K562 (cell line): ENCODE data around the gene SNAPC2. TPM values are rescaled to one million over a fixed set of nuclear protein-coding genes. Genes with fewer than 3 reads are reported as not detected.

Experiments used
- ATAC-seq: fragments of 200-7000 bp; cut with Tn5 transposase; 3 replicates; pipeline ENCODE4 v1.9.1; 2020; ENCODE audit warnings: moderate library complexity
- BruUV-seq: library from RNA; stranded (reverse); fragments of 400-500 nt; replicated peaks from 2 replicates; lab custom pipeline; 2021; lab: Mats Ljungman, UMichigan
- CTCF ChIA-PET: fragments of 300-600 bp; formaldehyde crosslinking; extraction: SDS; loops from one replicate; lab custom pipeline; 2021; ENCODE audit warnings: low intra/inter-chr PET ratio; lab: Yijun Ruan, JAX
- POLR2A ChIA-PET: fragments of 300-600, 350-650 bp; sonication (Branson Sonifier 250); formaldehyde crosslinking; extraction: SDS; loops from one replicate; lab custom pipeline; 2021; ENCODE audit warnings: antibody characterized with exemption, inconsistent platforms; lab: Yijun Ruan, JAX
- DNase-seq, 4 experiments: peaks; one replicate each; pipeline versions ENCODE4 v3.0.0 to v3.0.0-alpha.2; 2011 to 2018; ENCODE audit warnings: low spot score in 3 of 4, mixed read lengths in 3 of 4; ENCODE audit errors: extremely low read depth in 1 of 4
- FAIRE-seq: peaks from 2 replicates; lab custom pipeline; 2011; peaks lifted over from hg19 to GRCh38; lab: Jason Lieb, UNC
- H2AFZ ChIP-seq: 2 replicates; pipeline ENCODE4 v1.6.0; 2011; ENCODE audit warnings: low read depth, low read length, control low read depth, inconsistent platforms
- H3K27ac ChIP-seq: fragments of 200-600 bp; 3 replicates; pipeline ENCODE4 v1.8.0; 2011; ENCODE audit warnings: low read depth, mild to moderate bottlenecking, control low read depth, inconsistent platforms, low read length, moderate library complexity, mixed read lengths; ENCODE audit errors: extremely low read depth
- H3K27me3 ChIP-seq, 2 experiments: fragments of 300-600 bp in 1 of 2; 2 replicates in 1 of 2; 3 replicates in 1 of 2; pipeline versions ENCODE4 v1.6.0 to v1.8.0; 2011; ENCODE audit warnings: inconsistent platforms in 2 of 2, low read length in 2 of 2, mild to moderate bottlenecking in 1 of 2, mixed read lengths in 1 of 2, moderate library complexity in 1 of 2; ENCODE audit not compliant: control insufficient read depth in 2 of 2, insufficient read depth in 2 of 2
- H3K36me3 ChIP-seq: fragments of 300-600 bp; 3 replicates; pipeline ENCODE4 v1.8.0; 2011; ENCODE audit warnings: mild to moderate bottlenecking, low read length, inconsistent platforms; ENCODE audit not compliant: control insufficient read depth, insufficient read depth
- H3K4me1 ChIP-seq, 2 experiments: fragments of 200-600 bp in 1 of 2; replicated peaks in 1 of 2; 2 replicates in 1 of 2; 3 replicates in 1 of 2; pipeline versions ENCODE4 v1.5.1 to v1.8.0; 2011; ENCODE audit warnings: inconsistent platforms in 2 of 2, low read length in 2 of 2, mild to moderate bottlenecking in 1 of 2, mixed read lengths in 1 of 2, moderate library complexity in 1 of 2; ENCODE audit not compliant: control insufficient read depth in 2 of 2, insufficient read depth in 2 of 2
- H3K4me2 ChIP-seq: 2 replicates; pipeline ENCODE4 v1.6.1; 2011; ENCODE audit warnings: low read length, control low read depth, inconsistent platforms, mixed read lengths; ENCODE audit not compliant: insufficient read depth
- H3K4me3 ChIP-seq: fragments of 200-600 bp; sonication (generic), shearing (Covaris generic); 2 replicates; pipeline ENCODE4 v1.5.1; 2016; ENCODE audit warnings: control low read depth, inconsistent platforms
- H3K79me2 ChIP-seq: fragments of 200-600 bp; 3 replicates; pipeline ENCODE4 v1.8.0; 2011; ENCODE audit warnings: low read length, inconsistent platforms; ENCODE audit not compliant: control insufficient read depth, insufficient read depth
- H3K9ac ChIP-seq, 2 experiments: 2 replicates each; pipeline versions ENCODE4 v1.6.0 to v1.6.1; 2011; ENCODE audit warnings: low read depth in 2 of 2, low read length in 2 of 2, control low read depth in 1 of 2, inconsistent platforms in 1 of 2, mild to moderate bottlenecking in 1 of 2, mixed read lengths in 1 of 2; ENCODE audit not compliant: insufficient read depth in 1 of 2
- H3K9me1 ChIP-seq: one replicate; pipeline ENCODE4 v1.6.0; 2011; ENCODE audit warnings: inconsistent platforms, mild to moderate bottlenecking, low read length, moderate library complexity; ENCODE audit not compliant: control insufficient read depth, insufficient read depth
- H3K9me3 ChIP-seq: replicated peaks from 2 replicates; pipeline ENCODE4 v1.5.1; 2011; ENCODE audit warnings: low read depth, low read length, inconsistent platforms; ENCODE audit not compliant: control insufficient read depth, insufficient read depth
- H4K20me1 ChIP-seq: replicated peaks from 2 replicates; pipeline ENCODE4 v1.6.1; 2011; ENCODE audit warnings: low read length, inconsistent platforms, mixed read lengths; ENCODE audit not compliant: control insufficient read depth, insufficient read depth
- MNT ChIP-seq, 2 experiments: fragments of 450-650 bp; conservative IDR thresholded peaks; 2 replicates each; pipeline ENCODE4 v1.6.1; 2017; ENCODE audit warnings: mild to moderate bottlenecking in 2 of 2, moderate library complexity in 2 of 2
- MYBL2 ChIP-seq, 2 experiments: fragments of 450-650 bp in 1 of 2; sonication (generic) in 1 of 2; formaldehyde crosslinking in 1 of 2; IDR thresholded peaks; 2 replicates each; pipeline versions ENCODE4 v1.6.1 to v1.8.1; 2017 to 2022; ENCODE audit warnings: borderline replicate concordance in 1 of 2, inconsistent platforms in 1 of 2, low read depth in 1 of 2, mild to moderate bottlenecking in 1 of 2, missing genetic modification reagents in 1 of 2, moderate library complexity in 1 of 2
- NCOA6 ChIP-seq: fragments of 450-650 bp; IDR thresholded peaks from 2 replicates; pipeline ENCODE4 v1.6.1; 2017; ENCODE audit warnings: mild to moderate bottlenecking
- SAP30 ChIP-seq: fragments of 200-600 bp; sonication (generic); IDR thresholded peaks from 2 replicates; pipeline ENCODE4 v1.6.1; 2012; ENCODE audit warnings: borderline replicate concordance, low read depth, mild to moderate bottlenecking, moderate library complexity, low read length, control low read depth, inconsistent platforms; ENCODE audit not compliant: insufficient read depth, poor library complexity, severe bottlenecking
- SMAD4 ChIP-seq: fragments of 250-450 bp; sonication (Bioruptor Pico); conservative IDR thresholded peaks from 2 replicates; pipeline ENCODE4 v1.8.0; 2021; ENCODE audit warnings: inconsistent platforms, mild to moderate bottlenecking, moderate library complexity
- SMC3 ChIP-seq: conservative IDR thresholded peaks from 2 replicates; pipeline ENCODE4 v1.6.1; 2011; ENCODE audit warnings: low read depth, low read length, improper control_type of control experiment; ENCODE audit not compliant: insufficient read depth
- TCF7L2 ChIP-seq: fragments of 150-350 bp; IDR thresholded peaks from 2 replicates; pipeline ENCODE4 v1.6.1; 2016; ENCODE audit warnings: low read depth, mild to moderate bottlenecking, low read length, moderate library complexity
- ZBTB33 ChIP-seq: sonication (generic); formaldehyde crosslinking; IDR thresholded peaks from 2 replicates; pipeline ENCODE4 v1.8.1; 2023; ENCODE audit warnings: mild to moderate bottlenecking, missing genetic modification reagents
- ZBTB7A ChIP-seq: IDR thresholded peaks from 2 replicates; pipeline ENCODE4 v1.6.1; 2011; ENCODE audit warnings: low read depth, mild to moderate bottlenecking, low read length, moderate library complexity, borderline replicate concordance; ENCODE audit not compliant: control insufficient read depth
- WGBS: fragments of 100-300 bp; shearing (Covaris generic); methylation state at CpG from one replicate; pipeline ENCODE4 v1.1.6; 2016; ENCODE audit warnings: low coverage, mixed read lengths; ENCODE audit not compliant: insufficient coverage; ENCODE audit errors: missing lambda C conversion rate; 5-methylcytosine and 5-hydroxymethylcytosine counted together
- in situ Hi-C: fragments of 300-500 bp; cut with MboI; formaldehyde crosslinking; loops from 4 replicates; pipeline ENCODE4 v1.15.0; 2018; ENCODE audit warnings: inconsistent platforms, mixed read lengths
- intact Hi-C: fragments of 100-400 bp; cut with micrococcal nuclease; formaldehyde crosslinking; loops from 2 replicates; pipeline ENCODE4 v1.14.2; 2022
- polyA plus RNA-seq, 8 experiments: library from polyadenylated mRNA; depleted of rRNA in 4 of 8; stranded (reverse) in 5 of 8; unstranded in 3 of 8; fragments of >200 nt; fragmentation: Nextera tagmentation in 2 of 8; fragmentation: Illumina TruSeq in 1 of 8; extraction: Ambion mirVana in 2 of 8; extraction: Trizol in 1 of 8; gene quantifications; 2 replicates each; pipeline versions ENCODE4 v1.2.1 to v1.2.3, GENCODE V29; 2011 to 2014; ENCODE audit warnings: inconsistent platforms in 1 of 8, missing spikeins in 1 of 8
- total RNA-seq, 7 experiments: library from RNA; depleted of rRNA in 6 of 7; stranded (reverse); fragments of >200 nt in 6 of 7; fragmentation: Illumina TruSeq in 2 of 7; extraction: Trizol in 2 of 7; gene quantifications; 2 replicates each; pipeline versions ENCODE4 v1.2.1 to v1.2.3, GENCODE V29; 2011 to 2021; ENCODE audit warnings: low replicate concordance in 1 of 7
- TF ChIP-seq, protein P1 (sequence below): fragments of 450-650 bp; formaldehyde crosslinking; IDR thresholded peaks from 2 replicates; pipeline ENCODE4 v1.4.0; 2022; ENCODE audit warnings: missing genetic modification characterization
- TF ChIP-seq, protein P2 (sequence below), 3 experiments: IDR thresholded peaks in 2 of 3; conservative IDR thresholded peaks in 1 of 3; 2 replicates each; pipeline ENCODE4 v1.5.1; 2011 to 2012; ENCODE audit warnings: low read length in 3 of 3, mild to moderate bottlenecking in 3 of 3, control low read depth in 2 of 3, improper control_type of control experiment in 1 of 3, inconsistent platforms in 1 of 3, low read depth in 1 of 3, mixed read lengths in 1 of 3, moderate library complexity in 1 of 3; ENCODE audit not compliant: insufficient read depth in 2 of 3
- TF ChIP-seq, protein P3 (sequence below): fragments of 250-450 bp; sonication (Bioruptor Pico); IDR thresholded peaks from 2 replicates; pipeline ENCODE4 v1.9.0; 2021; ENCODE audit warnings: mild to moderate bottlenecking

The SNAPC2 gene
- total and polyA plus RNA-seq, 9 of the 15 experiments (the other 6 are each of a cell fraction or from before 2014, with no cell fraction given): 0.59 to 45.1 (median 15.3) TPM

DNA sequence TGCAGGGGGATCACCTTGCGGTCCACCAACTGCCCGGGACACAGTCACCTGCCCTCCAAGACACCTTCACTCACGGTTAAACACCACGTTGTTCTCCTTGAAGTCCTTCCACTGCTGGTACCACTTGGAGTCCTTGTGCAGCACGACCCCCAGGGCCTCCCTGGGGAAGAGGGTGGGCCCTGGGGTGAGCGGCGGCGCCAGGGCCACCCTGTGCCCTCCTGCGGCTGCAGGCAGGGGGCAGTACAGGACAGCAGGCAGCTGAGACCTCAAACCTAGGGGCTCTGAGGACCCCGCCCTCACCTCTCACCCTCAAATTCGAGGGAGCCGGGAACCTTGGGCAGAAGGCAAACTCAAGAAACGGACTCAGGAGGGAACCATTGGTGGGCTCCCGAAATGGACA lies 13.3 kb downstream of the SNAPC2 start:
- Histone ChIP-seq H2AFZ (no peak overlapping the region), H3K9me3 (no peaks in the 10 kb centered on the region), H3K4me1 (peaks cover 0 to 48% of the 10 kb centered on the region in 2 experiments; a peak in 3 of 5 replicates), H3K4me2 (no peak overlapping the region), H3K27me3 (no peaks in the 10 kb centered on the region), H3K27ac (no peak overlapping the region), H3K79me2 (peaks cover 8% of the 10 kb centered on the region), H3K9ac (no peak overlapping the region), H3K4me3 (no peak overlapping the region), H3K9me1 (no peaks in the 10 kb centered on the region), H3K36me3 (peaks cover 87% of the 10 kb centered on the region), H4K20me1 (peaks cover 7% of the 10 kb centered on the region)
- DNase-seq (no peak), FAIRE-seq (no peak), ATAC-seq (peak; percentile 15; the same call in 2 of the 3 replicates)
- POLR2A ChIA-PET: interaction anchor here (0.7 to 1.2 kb wide), 3 partner anchors 9 to 102 kb away, joined by 3 to 5 read pairs (median 4); partner anchors contain the start of gene TIMM44
- intact Hi-C loops: no loop called here
- CTCF ChIA-PET: no interaction called here
- 84% methylated on average over 14 of the region's 14 CpGs for WGBS
- in situ Hi-C loops: no loop called here
- no TSS peak for BruUV-seq
- TF ChIP-seq MNT (conservative IDR thresholded peaks at IDR 0.05) (no peak), TCF7L2 (no peak), MYBL2 (IDR thresholded peaks at IDR 0.05; ENCODE audit: low read depth) (no peak), MYBL2 (CRISPR knock-in tag; IDR thresholded peaks at IDR 0.05; ENCODE audit: borderline replicate concordance) (no peak), ZBTB33 (CRISPR knock-in tag) (peak; percentile 43; the same call in 1 of the 2 replicates), NCOA6 (no peak), SMC3 (no peak), ZBTB7A (peak; percentile 37; the same call in 1 of the 2 replicates), SMAD4 (no peak), SAP30 (no peak)
- TF ChIP-seq, protein P1, sequence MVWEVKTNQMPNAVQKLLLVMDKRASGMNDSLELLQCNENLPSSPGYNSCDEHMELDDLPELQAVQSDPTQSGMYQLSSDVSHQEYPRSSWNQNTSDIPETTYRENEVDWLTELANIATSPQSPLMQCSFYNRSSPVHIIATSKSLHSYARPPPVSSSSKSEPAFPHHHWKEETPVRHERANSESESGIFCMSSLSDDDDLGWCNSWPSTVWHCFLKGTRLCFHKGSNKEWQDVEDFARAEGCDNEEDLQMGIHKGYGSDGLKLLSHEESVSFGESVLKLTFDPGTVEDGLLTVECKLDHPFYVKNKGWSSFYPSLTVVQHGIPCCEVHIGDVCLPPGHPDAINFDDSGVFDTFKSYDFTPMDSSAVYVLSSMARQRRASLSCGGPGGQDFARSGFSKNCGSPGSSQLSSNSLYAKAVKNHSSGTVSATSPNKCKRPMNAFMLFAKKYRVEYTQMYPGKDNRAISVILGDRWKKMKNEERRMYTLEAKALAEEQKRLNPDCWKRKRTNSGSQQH (CRISPR knock-in tag): no peak
- TF ChIP-seq, protein P2, sequence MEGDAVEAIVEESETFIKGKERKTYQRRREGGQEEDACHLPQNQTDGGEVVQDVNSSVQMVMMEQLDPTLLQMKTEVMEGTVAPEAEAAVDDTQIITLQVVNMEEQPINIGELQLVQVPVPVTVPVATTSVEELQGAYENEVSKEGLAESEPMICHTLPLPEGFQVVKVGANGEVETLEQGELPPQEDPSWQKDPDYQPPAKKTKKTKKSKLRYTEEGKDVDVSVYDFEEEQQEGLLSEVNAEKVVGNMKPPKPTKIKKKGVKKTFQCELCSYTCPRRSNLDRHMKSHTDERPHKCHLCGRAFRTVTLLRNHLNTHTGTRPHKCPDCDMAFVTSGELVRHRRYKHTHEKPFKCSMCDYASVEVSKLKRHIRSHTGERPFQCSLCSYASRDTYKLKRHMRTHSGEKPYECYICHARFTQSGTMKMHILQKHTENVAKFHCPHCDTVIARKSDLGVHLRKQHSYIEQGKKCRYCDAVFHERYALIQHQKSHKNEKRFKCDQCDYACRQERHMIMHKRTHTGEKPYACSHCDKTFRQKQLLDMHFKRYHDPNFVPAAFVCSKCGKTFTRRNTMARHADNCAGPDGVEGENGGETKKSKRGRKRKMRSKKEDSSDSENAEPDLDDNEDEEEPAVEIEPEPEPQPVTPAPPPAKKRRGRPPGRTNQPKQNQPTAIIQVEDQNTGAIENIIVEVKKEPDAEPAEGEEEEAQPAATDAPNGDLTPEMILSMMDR (IDR thresholded peaks at IDR 0.05 in 2 of 3, conservative IDR thresholded peaks at IDR 0.05 in 1 of 3; ENCODE audit: insufficient read depth in 2 of 3, low read depth in 1 of 3, low read length in 3 of 3): peak; percentile 35 to 54 (median 42); a peak in 4 of 6 replicates
- TF ChIP-seq, protein P3, sequence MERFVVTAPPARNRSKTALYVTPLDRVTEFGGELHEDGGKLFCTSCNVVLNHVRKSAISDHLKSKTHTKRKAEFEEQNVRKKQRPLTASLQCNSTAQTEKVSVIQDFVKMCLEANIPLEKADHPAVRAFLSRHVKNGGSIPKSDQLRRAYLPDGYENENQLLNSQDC (CRISPR knock-in tag): no peak
